CD4-positive, alpha-beta T cell treated with Interferon alpha-2 for 1 hour (primary cell): ENCODE data around the gene ZNF532.
"Not testable (repeated sequence)": the region's sequence is repeated elsewhere in the genome, so short reads cannot be mapped to it uniquely, and the experiment has no call there.

Experiments used
- DNase-seq, 2 donors: peaks; one replicate each; pipeline ENCODE4 v3.0.0-alpha.2; 2020 to 2022

ZNF532 gene

GRCh38 chr18:59013744-59014143, 149.1 kb downstream of the ZNF532 start:
- DNase-seq = no peak

GRCh38 chr18:59015531-59016152, 151.0 kb downstream of the ZNF532 start:
- DNase-seq = no peak

DNA sequence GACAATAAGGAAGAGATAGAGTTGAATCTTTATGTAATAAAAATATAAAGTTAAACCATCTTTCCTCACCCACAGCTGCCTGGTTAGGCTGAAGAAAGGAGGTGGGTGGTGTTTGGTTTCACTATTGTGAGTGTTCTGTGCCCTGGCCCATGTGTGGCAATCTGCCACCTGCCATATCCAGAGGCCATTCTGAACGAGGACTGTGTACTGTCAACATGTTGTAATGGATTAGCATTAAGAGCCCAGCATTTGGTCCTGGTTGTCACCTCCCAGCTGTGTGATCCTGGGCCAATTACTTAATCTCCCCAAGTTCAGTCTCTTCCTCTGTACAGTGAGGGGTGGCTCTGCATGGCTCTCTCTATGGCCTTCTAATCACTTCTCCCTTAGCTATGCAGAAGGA, 156.8 kb downstream of the ZNF532 start:
- no peak for DNase-seq

DNA sequence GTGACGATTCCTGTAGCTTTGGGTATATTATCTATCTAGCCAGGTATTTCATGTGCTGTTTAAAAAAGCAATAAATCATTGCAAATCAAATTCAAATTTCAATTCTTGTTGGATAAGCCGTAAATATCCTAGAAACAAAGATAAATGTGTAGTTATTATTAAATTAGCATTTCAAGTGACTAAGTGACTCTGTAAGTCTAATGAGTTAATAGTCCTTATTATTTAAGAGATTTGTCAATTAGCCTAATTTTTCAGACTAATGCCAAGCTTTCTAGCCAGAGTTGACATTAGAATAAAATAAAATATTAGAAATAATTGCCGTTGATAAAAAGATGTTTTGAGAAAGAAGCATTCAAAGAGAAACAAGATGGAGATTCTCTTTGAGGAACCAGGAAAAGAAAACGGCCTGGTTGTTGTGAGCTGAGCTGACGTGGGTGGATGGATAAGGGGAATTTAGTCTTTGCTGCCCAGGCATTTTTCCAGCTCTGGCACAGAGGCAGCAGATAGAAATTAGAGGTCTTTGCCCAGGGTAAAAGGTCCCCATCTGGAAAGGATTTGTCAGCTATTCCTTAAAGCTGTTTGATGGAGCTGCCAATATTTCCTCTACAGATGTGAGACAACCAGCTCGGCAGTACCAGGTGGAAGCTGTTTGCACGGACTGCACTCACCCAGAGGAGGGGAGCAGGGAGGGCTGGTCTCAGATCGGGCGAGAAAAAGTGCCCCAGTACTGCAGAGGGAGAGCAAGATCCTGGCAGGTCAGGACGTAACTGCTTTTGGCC, 157.7 kb downstream of the ZNF532 start:
- no peak for DNase-seq

GRCh38 chr18:59024829-59025228, 160.2 kb downstream of the ZNF532 start:
- no peak for DNase-seq

DNA sequence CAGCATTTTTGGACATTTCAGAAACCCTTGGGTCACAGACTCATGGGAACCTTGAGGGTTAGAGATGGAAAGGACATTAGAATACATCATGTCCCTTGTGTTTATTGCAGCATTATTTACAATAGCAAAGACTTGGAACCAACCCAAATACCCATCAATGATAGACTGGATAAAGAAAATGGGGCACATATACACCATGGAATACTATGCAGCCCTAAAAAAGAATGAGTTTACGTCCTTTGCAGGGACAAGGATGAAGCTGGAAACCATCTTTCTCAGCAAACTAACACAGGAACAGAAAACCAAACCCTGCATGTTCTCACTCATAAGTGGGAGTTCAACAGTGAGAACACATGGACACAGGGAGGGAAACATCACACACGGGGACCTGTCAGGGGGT, 160.9 kb downstream of the ZNF532 start:
- not testable (repeated sequence) for DNase-seq

DNA sequence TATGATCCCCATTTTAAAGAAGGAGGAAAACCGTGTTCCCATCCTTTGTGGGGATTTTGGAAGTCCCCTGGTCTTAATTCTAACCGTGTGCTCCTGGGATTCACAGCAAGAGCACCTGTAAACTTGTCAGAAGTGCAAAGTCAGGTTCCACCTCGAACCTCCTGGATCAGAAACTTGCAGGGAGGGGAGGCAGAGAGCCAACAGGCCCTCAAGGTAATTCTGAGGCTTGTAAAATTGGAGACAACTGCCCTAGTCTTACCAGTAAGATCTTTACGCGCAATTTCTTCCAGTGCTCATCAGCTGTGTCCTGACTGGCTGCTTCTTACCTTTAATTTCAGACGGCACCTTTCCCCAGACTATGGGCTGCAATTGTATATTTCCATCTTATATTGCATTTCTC, 161.7 kb downstream of the ZNF532 start:
- no peak for DNase-seq

- no peak for DNase-seq
Measured at GRCh38 chr18:59026831-59027410, 162.2 kb downstream of the ZNF532 start.

GRCh38 chr18:59029663-59030429, 165.2 kb downstream of the ZNF532 start:
- no peak for DNase-seq

GRCh38 chr18:59032308-59032707, 167.6 kb downstream of the ZNF532 start:
- DNase-seq = no peak

GRCh38 chr18:59033359-59033758, 168.7 kb downstream of the ZNF532 start:
- DNase-seq = no peak

DNA sequence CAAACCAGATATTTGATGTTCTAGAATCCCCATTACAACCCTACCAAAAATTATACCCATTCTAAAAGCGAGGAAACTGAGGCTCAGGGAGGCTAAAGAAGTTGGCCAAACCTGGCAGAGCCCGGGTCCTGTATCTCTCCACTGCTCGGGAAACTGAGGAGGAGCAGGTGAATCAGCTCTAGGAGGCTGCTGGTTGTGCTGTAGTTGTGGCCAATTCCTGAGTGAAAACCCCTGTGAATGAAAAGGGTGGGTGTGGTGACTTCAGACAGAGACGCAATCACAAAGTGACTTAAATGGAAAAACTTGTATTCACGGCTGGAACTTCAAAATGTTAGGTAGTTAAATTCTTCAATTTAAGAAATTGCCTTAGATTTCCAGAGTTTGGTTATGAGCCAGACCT, 169.3 kb downstream of the ZNF532 start:
- DNase-seq = no peak

GRCh38 chr18:59035591-59035990, 170.9 kb downstream of the ZNF532 start:
- no peak for DNase-seq
